ENCODE results near the gene MACROD2. TPM values are rescaled to one million over a fixed set of nuclear protein-coding genes. Genes with fewer than 3 reads are reported as not detected.

Gene MACROD2
- total RNA-seq, 1 donor from 2014 or later = 3.8 TPM

- DNase-seq (ENCODE audit: low spot score) = no peak
Observed at GRCh38 chr20:14570811-14571210, 575.5 kb downstream of the MACROD2 start.

GRCh38 chr20:14573676-14574075, 578.4 kb downstream of the MACROD2 start:
- no peak for DNase-seq (ENCODE audit: low spot score)

GRCh38 chr20:14576196-14576877, 581.0 kb downstream of the MACROD2 start:
- DNase-seq (ENCODE audit: low spot score) = no peak

DNA sequence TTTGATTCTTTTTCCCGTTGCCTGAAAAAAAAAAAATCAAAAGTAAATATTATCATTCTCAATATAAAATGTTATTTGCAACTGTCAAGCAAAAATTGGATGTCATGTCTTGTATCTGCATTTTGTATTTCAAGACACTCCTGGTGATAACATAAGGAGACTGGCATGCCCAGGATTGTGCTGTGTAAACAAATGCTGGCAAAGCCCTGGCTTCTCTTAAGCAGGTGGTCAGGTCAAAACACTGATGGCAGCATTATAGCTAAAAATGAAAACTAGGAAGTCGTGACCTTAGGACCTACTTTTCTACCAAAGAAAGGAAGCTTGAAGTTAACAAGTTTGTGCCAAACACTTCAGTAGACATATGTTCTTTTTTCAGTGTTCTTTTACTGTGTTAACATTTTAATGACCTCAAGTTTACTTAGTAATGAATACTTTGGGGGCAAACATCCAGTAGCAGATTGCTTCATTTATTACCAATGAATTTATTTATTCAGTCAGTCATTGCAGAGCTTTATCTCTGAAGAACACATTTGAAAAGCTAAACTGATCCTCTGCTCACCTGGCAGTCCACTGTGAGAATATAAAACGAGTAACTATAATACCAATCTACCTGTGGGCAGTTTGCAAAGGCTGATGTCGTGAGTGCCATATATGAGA, 585.2 kb downstream of the MACROD2 start:
- DNase-seq (ENCODE audit: low spot score) = no peak

GRCh38 chr20:14581731-14582130, 586.4 kb downstream of the MACROD2 start:
- DNase-seq (ENCODE audit: low spot score) = no peak

GRCh38 chr20:14582855-14583254, 587.5 kb downstream of the MACROD2 start:
- no peak for DNase-seq (ENCODE audit: low spot score)

DNA sequence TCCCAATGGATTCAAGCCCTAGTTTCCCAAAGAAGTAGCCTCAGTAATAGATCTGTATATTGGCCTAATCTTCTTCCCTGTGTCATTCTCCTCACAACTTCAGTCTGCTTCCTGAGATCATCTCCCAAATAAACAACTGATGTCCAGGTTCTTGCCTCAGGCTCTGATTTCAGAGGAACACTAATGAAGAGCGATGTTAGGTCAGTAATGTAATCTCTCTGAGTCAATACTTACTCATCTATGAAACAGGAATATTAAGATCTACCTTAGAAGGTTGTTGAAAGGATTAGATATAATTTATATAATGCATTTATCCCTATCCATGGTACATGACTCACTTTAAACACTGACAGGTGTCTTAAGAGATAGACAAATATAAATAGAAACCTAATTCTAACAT, 588.1 kb downstream of the MACROD2 start:
- no peak for DNase-seq (ENCODE audit: low spot score)

DNA sequence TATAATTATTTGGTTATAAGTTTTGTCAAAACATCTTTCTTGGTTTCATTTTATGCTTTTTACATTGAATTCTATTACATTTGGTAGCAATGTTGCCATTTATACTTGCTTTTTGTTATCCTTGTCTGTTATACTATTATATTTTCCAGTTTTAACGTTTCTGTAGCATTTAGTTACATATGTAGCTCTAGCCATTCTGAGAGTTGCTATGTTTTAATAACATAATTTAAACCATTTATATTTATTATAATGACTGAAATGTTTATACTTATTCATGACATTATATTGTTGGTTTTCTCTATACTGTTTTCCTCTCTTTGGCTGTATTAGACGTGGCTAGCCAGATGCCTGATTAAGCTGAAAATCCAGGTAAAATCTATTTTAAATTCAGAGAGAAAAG, 594.1 kb downstream of the MACROD2 start:
- no peak for DNase-seq (ENCODE audit: low spot score)

DNA sequence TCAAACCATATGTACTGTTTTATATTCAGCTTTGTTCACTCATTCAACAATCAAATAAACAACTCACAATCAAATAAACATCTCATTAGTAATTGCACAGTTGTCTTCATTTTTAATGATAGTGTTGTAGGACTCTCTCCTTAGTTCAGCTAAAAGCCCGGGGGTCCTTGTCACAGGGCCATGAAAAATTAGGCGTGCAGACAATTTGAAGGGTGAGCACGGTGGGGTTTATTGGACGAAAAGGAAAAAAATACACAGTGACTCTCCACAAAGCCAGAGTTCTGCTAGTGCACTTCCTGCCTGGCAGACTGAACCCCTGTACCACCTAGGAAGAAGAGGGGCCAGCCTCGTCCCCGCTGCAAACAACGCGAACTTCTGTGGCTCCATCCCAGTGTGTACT, 599.7 kb downstream of the MACROD2 start:
- no peak for DNase-seq (ENCODE audit: low spot score)

GRCh38 chr20:14597206-14597715, 601.9 kb downstream of the MACROD2 start:
- no peak for DNase-seq (ENCODE audit: low spot score)

DNA sequence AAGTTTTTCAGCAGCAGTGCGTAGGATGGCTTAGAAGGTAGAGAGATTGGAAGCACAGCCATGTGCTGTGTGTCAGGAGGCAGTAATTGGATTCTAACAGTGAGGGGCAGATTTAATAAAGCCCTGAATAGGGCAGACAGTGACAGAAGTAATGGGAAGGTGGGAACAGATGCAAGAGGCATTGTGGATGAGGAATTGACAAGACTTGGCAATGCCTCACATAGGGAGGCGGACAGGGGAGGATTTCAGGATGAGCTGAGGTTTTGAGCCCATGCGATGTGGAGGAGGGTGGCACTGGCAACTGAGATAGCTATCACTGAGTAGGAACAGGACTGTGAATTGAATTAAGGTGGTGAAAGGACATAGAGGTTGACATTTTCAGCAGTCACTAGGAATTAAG, 604.3 kb downstream of the MACROD2 start:
- no peak for DNase-seq (ENCODE audit: low spot score)

GRCh38 chr20:14600527-14600926, 605.2 kb downstream of the MACROD2 start:
- DNase-seq (ENCODE audit: low spot score) = no peak

DNA sequence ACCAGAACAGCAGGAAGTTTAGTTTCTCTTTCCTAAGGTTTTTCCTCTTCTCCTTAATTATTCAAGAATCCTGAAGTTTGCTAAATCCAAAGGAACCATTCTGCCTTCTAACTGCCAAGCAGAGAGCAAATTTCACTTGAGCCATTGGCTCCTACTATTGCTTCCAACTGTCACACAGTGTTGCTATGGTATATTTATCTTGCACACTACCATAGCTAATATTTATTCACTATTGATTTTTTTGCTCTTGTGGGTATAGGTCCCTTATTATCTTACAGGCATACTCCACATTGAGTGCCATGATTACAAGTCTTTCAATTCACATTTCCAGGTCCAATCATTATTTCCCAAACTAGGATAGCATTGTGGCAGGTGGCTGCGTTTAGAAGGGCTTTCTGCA, 608.8 kb downstream of the MACROD2 start:
- DNase-seq (ENCODE audit: low spot score) = no peak

GRCh38 chr20:14609328-14610221, 614.3 kb downstream of the MACROD2 start:
- DNase-seq (ENCODE audit: low spot score) = no peak

DNA sequence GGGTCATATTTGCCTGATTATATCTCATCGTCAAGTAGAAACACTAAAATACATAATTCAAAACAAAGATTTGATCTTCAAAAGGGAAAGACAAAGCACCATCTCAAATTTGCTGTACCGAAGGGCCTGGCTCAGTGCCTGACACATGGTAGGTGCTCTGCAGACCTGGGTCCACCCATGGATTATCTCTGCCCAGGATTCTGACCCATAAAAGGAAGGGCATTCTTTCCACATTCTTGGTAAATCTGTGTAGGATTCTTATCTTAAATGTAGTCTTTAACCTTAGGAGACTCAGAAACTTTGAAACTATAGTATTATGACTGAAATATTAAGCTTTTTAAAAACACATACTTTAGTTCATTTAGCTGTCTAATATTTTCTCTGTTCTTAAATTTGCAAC, 616.2 kb downstream of the MACROD2 start:
- DNase-seq (ENCODE audit: low spot score) = no peak

- no peak for DNase-seq (ENCODE audit: low spot score)
Observed at GRCh38 chr20:14612391-14612790, 617.1 kb downstream of the MACROD2 start.

- no peak for DNase-seq (ENCODE audit: low spot score)
Observed at GRCh38 chr20:14616003-14616402, 620.7 kb downstream of the MACROD2 start.

DNA sequence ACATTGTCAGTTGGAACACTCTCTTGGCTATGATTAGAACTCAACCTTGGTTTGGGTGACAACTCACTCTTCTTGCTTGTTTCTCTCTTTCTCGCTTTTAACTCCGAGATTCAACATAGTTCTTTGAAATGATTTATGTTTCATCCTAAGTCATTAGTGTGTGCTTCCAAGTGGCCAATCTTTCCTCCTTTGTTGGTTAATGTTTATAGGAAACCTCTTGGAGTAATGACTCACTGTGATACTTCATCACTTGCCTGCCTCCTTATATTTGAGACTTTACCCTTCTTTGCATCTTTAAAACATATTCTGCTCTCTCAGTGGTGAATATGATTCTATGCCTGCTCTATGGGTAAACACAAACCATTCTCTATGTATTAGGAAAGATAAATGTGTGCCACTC, 621.8 kb downstream of the MACROD2 start:
- no peak for DNase-seq (ENCODE audit: low spot score)

DNA sequence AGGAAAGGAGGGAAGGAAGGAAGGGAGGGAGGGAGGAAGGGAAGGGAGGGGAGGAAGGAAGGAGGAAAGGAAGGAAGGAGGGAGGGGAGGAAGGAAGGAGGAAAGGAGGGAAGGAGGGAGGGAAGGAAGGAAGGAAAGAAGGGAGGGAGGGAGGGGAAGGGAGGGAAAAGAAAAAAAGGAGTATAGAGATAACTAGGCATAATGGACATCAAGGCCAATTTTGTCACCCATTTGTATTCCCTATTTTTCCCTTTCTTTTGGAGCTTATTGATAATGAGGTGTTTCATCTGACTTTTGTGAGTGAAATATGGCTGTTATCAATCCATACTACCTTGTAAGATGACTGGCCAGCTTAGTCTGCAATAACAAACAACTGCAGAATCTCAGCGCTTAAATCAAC, 624.1 kb downstream of the MACROD2 start:
- no peak for DNase-seq (ENCODE audit: low spot score)

DNA sequence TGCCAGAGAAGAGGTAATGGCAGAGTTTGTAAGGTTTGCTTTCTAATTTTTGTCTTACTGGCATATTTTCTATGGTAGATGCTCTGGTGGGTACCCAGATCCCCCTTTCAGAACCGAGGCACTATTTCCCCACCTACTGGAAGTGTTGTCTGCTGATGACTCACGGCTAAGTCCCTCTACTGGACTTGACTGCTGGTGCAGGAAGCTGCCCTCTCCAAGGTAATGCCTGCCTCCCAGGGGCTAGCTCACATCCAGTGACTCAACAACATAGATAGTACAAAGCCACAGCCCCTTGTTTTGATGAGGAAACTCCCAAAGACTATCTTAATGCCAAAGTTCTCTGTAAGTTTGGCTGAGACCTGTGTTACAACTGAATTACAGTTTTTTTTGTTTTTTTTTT, 627.5 kb downstream of the MACROD2 start:
- DNase-seq (ENCODE audit: low spot score) = no peak

DNA sequence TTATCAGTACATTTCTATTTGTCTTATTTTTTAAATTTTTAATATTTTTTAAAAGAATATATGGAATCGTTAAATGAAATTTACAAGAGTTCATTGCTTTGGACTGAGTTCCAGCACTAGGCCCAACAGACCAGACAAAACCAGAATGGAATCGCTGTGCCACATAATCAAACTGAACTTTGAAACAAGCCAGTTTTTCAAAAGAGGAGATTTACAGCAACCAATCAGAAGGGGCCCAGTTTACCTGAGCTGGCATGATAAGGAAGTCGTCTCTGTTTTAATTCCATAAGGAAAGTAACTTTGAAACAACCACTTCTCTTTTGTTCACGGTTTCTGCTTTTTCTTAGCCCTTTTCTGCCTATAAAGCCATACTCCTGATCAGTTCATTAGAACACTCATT, 635.7 kb downstream of the MACROD2 start:
- no peak for DNase-seq (ENCODE audit: low spot score)

GRCh38 chr20:14632906-14633305, 637.6 kb downstream of the MACROD2 start:
- DNase-seq (ENCODE audit: low spot score) = no peak

All from mesenteric fat pad (tissue), 1 donor.